GM13977 (cell line): ENCODE measurements around the gene OR6S1.
"Not testable (repeated sequence)": the region's sequence is repeated elsewhere in the genome, so short reads cannot be mapped to it uniquely, and the experiment has no call there.

Experiments
- DNase-seq: peaks from one replicate; pipeline ENCODE4 v3.0.0; 2012; ENCODE audit warnings: low spot score
- in situ Hi-C: fragments of 300-500 bp; cut with MboI; formaldehyde crosslinking; loops from one replicate; pipeline ENCODE4 v1.12.0; 2022; ENCODE audit warnings: low sequenced_read_pairs, low pct_unique_long_range_greater_than_20kb, mixed read lengths, inconsistent platforms; ENCODE audit not compliant: unreplicated experiment
- TF ChIP-seq, protein P1 (sequence below): IDR thresholded peaks from 2 replicates; pipeline ENCODE4 v1.5.1; 2012; ENCODE audit warnings: mild to moderate bottlenecking, control low read depth; ENCODE audit not compliant: insufficient read depth; ENCODE audit errors: extremely low read depth, missing control alignments

OR6S1 gene

DNA sequence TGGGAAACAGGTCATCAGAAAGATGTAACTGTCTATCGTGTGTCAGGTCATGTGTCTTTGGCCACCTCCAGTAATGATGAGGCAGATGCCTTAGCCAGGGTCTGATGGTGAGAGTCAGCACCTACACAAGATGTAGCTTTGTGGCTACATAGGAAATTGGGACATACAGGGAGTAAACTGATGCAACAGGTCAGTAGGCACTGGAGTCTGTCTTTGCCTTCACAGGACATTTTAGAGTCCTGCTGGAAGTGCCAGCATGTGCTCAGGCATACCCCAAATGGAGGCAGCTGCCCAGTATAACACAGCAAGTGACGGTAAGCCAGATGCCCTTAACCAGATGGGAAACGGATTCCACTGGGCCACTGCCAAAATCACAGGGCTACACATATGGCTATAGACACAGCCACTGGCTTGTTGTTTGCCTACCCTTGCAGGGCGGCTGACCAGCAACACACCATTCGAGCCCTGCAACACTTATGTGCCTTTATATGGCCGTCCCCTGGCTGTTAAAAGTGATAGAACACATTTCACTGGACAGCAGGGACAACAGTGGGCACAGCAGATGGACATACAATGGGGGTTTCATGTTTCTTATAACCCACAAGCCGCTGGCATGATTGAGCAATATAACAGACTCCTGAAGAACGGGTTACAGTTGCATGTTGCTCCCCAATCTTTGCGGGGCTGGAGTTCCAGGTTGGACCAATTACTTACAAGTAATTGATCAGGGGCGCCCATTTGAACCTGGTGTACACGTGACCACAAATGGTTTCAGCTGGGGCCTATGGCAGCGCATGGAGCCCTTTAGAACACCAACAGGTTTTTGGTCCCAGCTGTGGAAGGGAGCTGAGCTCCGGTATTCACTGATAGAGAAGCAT is 37.4 kb downstream of the OR6S1 start:
- no peak for DNase-seq
- TF ChIP-seq, protein P1, sequence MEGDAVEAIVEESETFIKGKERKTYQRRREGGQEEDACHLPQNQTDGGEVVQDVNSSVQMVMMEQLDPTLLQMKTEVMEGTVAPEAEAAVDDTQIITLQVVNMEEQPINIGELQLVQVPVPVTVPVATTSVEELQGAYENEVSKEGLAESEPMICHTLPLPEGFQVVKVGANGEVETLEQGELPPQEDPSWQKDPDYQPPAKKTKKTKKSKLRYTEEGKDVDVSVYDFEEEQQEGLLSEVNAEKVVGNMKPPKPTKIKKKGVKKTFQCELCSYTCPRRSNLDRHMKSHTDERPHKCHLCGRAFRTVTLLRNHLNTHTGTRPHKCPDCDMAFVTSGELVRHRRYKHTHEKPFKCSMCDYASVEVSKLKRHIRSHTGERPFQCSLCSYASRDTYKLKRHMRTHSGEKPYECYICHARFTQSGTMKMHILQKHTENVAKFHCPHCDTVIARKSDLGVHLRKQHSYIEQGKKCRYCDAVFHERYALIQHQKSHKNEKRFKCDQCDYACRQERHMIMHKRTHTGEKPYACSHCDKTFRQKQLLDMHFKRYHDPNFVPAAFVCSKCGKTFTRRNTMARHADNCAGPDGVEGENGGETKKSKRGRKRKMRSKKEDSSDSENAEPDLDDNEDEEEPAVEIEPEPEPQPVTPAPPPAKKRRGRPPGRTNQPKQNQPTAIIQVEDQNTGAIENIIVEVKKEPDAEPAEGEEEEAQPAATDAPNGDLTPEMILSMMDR: no peak
- in situ Hi-C loops: no loop called here

DNA sequence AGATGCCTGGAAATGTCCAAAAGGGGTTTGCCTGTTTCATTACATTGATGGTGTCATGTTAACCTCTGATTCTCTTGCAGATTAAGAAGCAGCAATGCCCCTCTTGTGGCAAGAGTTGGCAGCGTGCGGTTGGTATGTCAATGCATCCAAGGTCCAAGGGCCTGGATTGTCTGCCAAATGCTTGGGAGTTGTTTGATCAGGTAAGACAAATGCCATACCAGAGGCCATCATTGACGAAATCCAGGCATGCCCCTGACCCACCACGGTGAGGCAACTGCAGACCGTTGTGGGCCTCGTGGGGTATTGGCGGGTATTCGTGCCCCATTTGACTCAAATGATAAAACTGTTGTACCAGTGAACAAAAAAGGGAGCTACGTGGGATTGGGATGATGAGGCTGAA is 38.9 kb downstream of the OR6S1 start:
- in situ Hi-C loops: no loop called here
- TF ChIP-seq, protein P1: no peak
- DNase-seq: no peak

DNA sequence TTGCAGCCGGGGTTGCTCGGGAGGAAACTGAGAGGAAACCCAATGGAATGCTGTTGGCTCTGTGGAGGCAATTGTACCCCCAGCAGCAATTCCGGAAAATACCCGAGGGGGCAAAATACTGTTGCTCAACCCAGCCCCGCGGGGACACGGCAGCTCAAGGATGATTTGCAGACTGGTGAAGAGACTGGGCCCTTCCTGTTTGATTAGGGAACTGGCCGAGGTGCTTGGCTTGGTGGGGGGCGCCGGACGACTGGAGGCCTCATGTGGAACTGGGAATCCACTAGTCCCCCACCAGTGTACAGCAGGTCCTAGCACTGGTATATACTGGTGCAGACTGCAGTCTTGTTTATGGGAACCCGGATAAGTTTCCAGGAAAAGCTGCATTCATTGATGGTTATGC is 40.0 kb downstream of the OR6S1 start:
- in situ Hi-C loops: no loop called here
- DNase-seq: no peak
- TF ChIP-seq, protein P1: no peak

DNA sequence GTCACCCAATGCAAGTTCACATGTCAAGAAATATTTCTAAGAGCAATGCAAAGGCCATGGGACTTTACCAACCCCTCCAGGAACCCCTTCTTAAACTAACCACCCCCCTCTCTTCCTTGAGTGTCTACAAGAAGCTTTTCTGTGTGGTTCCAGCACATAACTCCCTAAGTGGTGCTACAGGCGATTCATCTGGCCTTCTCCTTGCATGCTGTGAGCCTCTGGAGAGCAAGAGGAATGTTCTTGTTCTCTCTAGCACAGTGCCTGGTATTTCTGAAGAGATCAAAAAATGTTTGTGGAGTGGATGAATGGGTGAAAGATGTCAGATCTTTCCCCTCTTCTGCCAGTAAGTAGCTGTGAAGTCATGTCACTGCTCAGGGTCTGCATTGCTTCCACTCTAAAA is 44.4 kb downstream of the OR6S1 start:
- DNase-seq: no peak
- in situ Hi-C loops: no loop called here
- TF ChIP-seq, protein P1: no peak

DNA sequence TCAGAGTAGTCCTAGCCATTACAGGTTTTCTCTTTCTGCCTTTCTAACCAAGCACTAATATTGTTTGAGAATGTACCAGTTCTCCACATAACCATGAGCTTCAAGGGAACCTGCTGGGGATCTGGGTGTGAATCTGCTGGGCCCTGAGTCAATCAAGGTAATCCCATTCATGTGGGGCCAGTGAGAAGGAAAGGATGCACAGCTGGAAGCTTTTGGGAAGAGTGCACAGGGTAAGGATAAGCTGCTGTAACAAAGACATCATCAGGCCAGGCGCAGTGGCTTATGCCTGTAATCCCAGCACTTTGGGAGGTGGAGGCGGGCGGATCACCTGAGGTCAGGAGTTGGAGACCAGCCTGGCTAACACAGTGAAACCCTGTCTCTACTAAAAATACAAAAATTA is 45.8 kb downstream of the OR6S1 start:
- DNase-seq, in situ Hi-C loops: not testable (repeated sequence)

DNA sequence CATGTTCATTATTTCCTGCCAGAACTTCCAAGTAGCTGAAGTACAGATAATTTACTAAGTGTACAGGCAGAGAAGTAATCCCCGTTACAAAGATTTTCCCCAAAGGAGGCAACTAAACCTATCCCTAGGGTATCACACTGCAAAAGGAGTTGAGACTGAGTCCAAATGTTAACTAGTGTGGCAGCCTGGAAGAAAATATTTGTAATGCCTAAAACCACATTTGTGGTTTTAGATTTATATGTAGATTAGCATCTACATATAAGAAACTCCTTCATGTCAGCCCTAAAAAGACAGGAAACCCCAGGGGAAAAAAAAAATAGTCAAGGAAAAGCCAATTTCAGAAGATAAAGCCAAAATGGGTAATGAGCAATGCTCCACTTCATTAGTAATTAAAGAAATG is 48.9 kb downstream of the OR6S1 start:
- in situ Hi-C loops: no loop called here
- no peak for DNase-seq
- TF ChIP-seq, protein P1: no peak

DNA sequence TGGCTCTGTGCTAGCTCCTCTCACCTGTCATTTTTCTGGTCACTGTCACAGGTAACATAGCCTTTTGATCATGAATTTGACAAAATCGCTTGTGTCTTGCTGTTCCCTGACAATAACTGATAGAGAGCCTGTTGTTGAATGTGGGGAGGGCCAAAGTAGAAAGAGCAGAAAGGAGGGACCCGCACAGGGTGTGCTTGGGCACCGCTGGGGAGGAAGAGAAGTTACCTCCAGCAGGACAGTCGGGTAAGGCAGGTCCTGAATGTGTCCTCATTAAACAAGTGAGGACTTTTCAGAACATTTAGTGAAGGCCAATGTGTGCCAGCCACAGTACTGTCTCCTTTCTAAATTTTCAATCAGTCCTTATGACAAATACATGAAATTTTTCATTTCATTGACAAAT is 50.3 kb downstream of the OR6S1 start, which contains the start of gene RNASE12:
Gene RNASE12, minus strand, starts transcription at position 142 of the 400 bp plus-strand sequence. CDS start 653 bp downstream, outside the sequence.
- TF ChIP-seq, protein P1: no peak

More for the DNA sequence above, 50.3 kb downstream of the OR6S1 start, which contains the start of gene RNASE12:
- in situ Hi-C loops: no loop called here
- DNase-seq: no peak
